Measurements from ENCODE around the gene CLSTN3. TPM values are rescaled to one million over a fixed set of nuclear protein-coding genes. Genes with fewer than 3 reads are reported as not detected.

The CLSTN3 gene
- total and polyA plus RNA-seq, 9 of the 15 experiments (the other 6 are each of a cell fraction or from before 2014, with no cell fraction given): 0.08 to 23.2 (median 11.0) TPM

- H3K4me2 ChIP-seq (ENCODE audit: insufficient read depth, low read length): no peak overlapping the region
- ChIA-PET CTCF (ENCODE audit: low intra/inter-chr PET ratio) (no interaction called here), POLR2A (interaction anchor here (0.7 to 1.3 kb wide), 2 partner anchors 8 to 129 kb away, joined by 3 to 4 read pairs; partner anchors contain the start of gene EMG1)
- no peak overlapping the region for H3K4me3 ChIP-seq
- no peak overlapping the region for H3K27ac ChIP-seq (ENCODE audit: extremely low read depth, low read depth, low read length)
- H3K27me3 ChIP-seq (ENCODE audit: control insufficient read depth in 2 of 2, insufficient read depth in 2 of 2, low read length in 2 of 2): no peaks in the 10 kb centered on the region
- no peaks in the 10 kb centered on the region for H3K9me1 ChIP-seq (ENCODE audit: control insufficient read depth, insufficient read depth, low read length)
- ATAC-seq (no peak), FAIRE-seq (no peak), DNase-seq (ENCODE audit: extremely low read depth in 1 of 4, low spot score in 3 of 4) (no peak)
- H2AFZ ChIP-seq (ENCODE audit: low read depth, low read length): no peak overlapping the region
- no peaks in the 10 kb centered on the region for H3K9me3 ChIP-seq (replicated peaks; ENCODE audit: control insufficient read depth, insufficient read depth, low read depth, low read length)
- intact Hi-C loops (cut with micrococcal nuclease): no loop called here
- no peaks in the 10 kb centered on the region for H4K20me1 ChIP-seq (replicated peaks; ENCODE audit: control insufficient read depth, insufficient read depth, low read length)
- 84% methylated on average over 4 of the region's 4 CpGs for WGBS (ENCODE audit: insufficient coverage, low coverage, missing lambda C conversion rate)
- BruUV-seq (replicated peaks): no TSS peak
- peaks cover 30% of the 10 kb centered on the region; the same call in 2 of the 3 replicates for H3K36me3 ChIP-seq (ENCODE audit: control insufficient read depth, insufficient read depth, low read length)
- peaks cover 3% of the 10 kb centered on the region; the same call in 1 of the 3 replicates for H3K79me2 ChIP-seq (ENCODE audit: control insufficient read depth, insufficient read depth, low read length)
- in situ Hi-C loops (cut with MboI): no loop called here
- H3K4me1 ChIP-seq (replicated peaks in 1 of 2; ENCODE audit: control insufficient read depth in 2 of 2, insufficient read depth in 2 of 2, low read length in 2 of 2): peaks cover 0 to 11% of the 10 kb centered on the region in 2 experiments; a peak in 2 of 5 replicates
- no peak for TF ChIP-seq MEF2A (IDR thresholded peaks at IDR 0.05; ENCODE audit: control insufficient read depth, low read depth, low read length)
- no peak for TF ChIP-seq KLF16 (IDR thresholded peaks at IDR 0.05)
- no peak for TF ChIP-seq SMARCB1 (IDR thresholded peaks at IDR 0.05; ENCODE audit: insufficient read length, low read depth)
- TF ChIP-seq RBBP5 (IDR thresholded peaks at IDR 0.05; ENCODE audit: borderline replicate concordance, insufficient read depth, low read length, poor library complexity, severe bottlenecking): no peak
- no peak for TF ChIP-seq HMBOX1 (IDR thresholded peaks at IDR 0.05)
- TF ChIP-seq SMARCC2 (IDR thresholded peaks at IDR 0.05; ENCODE audit: low read depth): no peak
- TF ChIP-seq ZNF174 (CRISPR knock-in tag; IDR thresholded peaks at IDR 0.05): no peak
- no peak for TF ChIP-seq USF1 (CRISPR knock-in tag; IDR thresholded peaks at IDR 0.05)
- TF ChIP-seq RCOR1 (IDR thresholded peaks at IDR 0.05; ENCODE audit: borderline replicate concordance in 1 of 2, low read depth in 2 of 2, low read length in 2 of 2): no peak
- no peak for TF ChIP-seq TEAD1 (CRISPR knock-in tag; IDR thresholded peaks at IDR 0.05)
- TF ChIP-seq, protein P1, sequence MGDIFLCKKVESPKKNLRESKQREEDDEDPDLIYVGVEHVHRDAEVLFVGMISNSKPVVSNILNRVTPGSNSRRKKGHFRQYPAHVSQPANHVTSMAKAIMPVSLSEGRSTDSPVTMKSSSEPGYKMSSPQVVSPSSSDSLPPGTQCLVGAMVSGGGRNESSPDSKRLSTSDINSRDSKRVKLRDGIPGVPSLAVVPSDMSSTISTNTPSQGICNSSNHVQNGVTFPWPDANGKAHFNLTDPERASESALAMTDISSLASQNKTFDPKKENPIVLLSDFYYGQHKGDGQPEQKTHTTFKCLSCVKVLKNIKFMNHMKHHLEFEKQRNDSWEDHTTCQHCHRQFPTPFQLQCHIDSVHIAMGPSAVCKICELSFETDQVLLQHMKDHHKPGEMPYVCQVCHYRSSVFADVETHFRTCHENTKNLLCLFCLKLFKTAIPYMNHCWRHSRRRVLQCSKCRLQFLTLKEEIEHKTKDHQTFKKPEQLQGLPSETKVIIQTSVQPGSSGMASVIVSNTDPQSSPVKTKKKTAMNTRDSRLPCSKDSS (IDR thresholded peaks at IDR 0.05; ENCODE audit: low read depth, partially characterized antibody): no peak
- TF ChIP-seq, protein P2, sequence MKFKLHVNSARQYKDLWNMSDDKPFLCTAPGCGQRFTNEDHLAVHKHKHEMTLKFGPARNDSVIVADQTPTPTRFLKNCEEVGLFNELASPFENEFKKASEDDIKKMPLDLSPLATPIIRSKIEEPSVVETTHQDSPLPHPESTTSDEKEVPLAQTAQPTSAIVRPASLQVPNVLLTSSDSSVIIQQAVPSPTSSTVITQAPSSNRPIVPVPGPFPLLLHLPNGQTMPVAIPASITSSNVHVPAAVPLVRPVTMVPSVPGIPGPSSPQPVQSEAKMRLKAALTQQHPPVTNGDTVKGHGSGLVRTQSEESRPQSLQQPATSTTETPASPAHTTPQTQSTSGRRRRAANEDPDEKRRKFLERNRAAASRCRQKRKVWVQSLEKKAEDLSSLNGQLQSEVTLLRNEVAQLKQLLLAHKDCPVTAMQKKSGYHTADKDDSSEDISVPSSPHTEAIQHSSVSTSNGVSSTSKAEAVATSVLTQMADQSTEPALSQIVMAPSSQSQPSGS (CRISPR knock-in tag; IDR thresholded peaks at IDR 0.05): no peak
- TF ChIP-seq ZBTB11 (CRISPR knock-in tag; IDR thresholded peaks at IDR 0.05): no peak
- H3K9ac ChIP-seq (ENCODE audit: insufficient read depth in 1 of 2, low read depth in 2 of 2, low read length in 2 of 2): no peak overlapping the region
Measured at GRCh38 chr12:7100239-7100638, 29.9 kb upstream of the CLSTN3 start.

All from K562 (cell line).